Measurements from ENCODE around the gene FARP1. TPM values are rescaled to one million over a fixed set of nuclear protein-coding genes. Genes with fewer than 3 reads are reported as not detected.

The FARP1 gene
- total and polyA plus RNA-seq, 8 donors: 11.6 to 319 (median 70.3) TPM

DNA sequence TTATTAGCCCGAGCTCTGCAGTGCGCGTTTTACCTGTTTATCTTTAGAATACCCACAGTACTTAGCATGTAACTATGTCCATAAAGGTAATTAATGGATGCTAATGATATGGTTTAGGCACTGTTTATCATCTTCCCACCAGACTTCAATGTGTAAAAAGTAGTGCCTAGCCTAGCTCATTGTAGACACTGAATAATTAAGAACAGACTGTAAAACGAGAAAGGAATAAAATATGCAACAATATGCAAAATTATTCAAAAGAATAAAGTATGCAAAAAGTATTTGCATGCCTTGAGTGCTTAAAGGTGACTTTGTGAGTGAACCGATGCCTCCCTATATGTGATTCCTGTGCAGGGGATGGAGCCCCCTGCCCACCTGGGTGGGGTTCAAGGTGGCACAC, 69.9 kb downstream of the FARP1 start:
- H3K4me1 ChIP-seq: peaks cover 31 to 53% (median 38%) of the 10 kb centered on the region in 4 donors
- H3K27ac ChIP-seq: no peak overlapping the region
- no peaks in the 10 kb centered on the region for H3K9me3 ChIP-seq
- H3K27me3 ChIP-seq: no peaks in the 10 kb centered on the region
- TF ChIP-seq POLR2AphosphoS5 (IDR thresholded peaks at IDR 0.05): no peak
- no peak for TF ChIP-seq POLR2A (IDR thresholded peaks at IDR 0.05)
- no peak for TF ChIP-seq EP300 (IDR thresholded peaks at IDR 0.05)
- TF ChIP-seq, protein P1, sequence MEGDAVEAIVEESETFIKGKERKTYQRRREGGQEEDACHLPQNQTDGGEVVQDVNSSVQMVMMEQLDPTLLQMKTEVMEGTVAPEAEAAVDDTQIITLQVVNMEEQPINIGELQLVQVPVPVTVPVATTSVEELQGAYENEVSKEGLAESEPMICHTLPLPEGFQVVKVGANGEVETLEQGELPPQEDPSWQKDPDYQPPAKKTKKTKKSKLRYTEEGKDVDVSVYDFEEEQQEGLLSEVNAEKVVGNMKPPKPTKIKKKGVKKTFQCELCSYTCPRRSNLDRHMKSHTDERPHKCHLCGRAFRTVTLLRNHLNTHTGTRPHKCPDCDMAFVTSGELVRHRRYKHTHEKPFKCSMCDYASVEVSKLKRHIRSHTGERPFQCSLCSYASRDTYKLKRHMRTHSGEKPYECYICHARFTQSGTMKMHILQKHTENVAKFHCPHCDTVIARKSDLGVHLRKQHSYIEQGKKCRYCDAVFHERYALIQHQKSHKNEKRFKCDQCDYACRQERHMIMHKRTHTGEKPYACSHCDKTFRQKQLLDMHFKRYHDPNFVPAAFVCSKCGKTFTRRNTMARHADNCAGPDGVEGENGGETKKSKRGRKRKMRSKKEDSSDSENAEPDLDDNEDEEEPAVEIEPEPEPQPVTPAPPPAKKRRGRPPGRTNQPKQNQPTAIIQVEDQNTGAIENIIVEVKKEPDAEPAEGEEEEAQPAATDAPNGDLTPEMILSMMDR (IDR thresholded peaks at IDR 0.05): no peak
- intact Hi-C loops (cut with DNase I; ENCODE audit: low total_unique reads): no loop called here
- no peak overlapping the region for H3K4me3 ChIP-seq
- no peak for DNase-seq
- peaks cover 0 to 9% (median 4%) of the 10 kb centered on the region in 4 donors for H3K36me3 ChIP-seq
- WGBS, 5 donors: 52 to 72% (median 61%) methylated on average over 5 of the region's 5 CpGs

DNA sequence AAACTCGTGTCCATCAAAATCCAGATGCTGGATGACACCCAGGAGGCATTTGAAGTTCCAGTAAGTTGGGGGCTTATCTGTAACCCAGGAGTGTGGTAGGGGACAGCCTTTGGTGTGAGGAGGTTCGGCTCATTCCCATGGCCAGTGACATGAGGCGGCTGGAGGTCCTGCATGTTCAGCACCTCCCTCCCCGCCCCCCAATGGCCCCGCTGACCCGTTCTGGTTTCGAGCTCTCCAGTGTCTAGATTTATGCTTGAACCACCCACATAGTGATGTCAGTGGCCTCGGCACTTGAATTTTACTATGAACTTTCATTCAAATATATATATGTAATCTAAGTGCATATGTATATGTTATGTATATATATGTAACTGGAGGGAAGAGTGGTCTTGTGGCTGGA, 70.5 kb downstream of the FARP1 start:
- H3K9me3 ChIP-seq: no peaks in the 10 kb centered on the region
- peaks cover 34 to 57% (median 42%) of the 10 kb centered on the region in 4 donors for H3K4me1 ChIP-seq
- no peak overlapping the region for H3K4me3 ChIP-seq
- no peaks in the 10 kb centered on the region for H3K27me3 ChIP-seq
- WGBS, 5 donors: 81 to 92% (median 84%) methylated on average over 7 to 8 of the region's 8 CpGs
- H3K27ac ChIP-seq: peak overlapping the region in 3 of 5 donors; percentile 63 to 70 (median 66)
- peaks cover 0 to 9% (median 4%) of the 10 kb centered on the region in 4 donors for H3K36me3 ChIP-seq
- intact Hi-C loops (cut with DNase I; ENCODE audit: low total_unique reads): no loop called here
- no peak for DNase-seq
- no peak for TF ChIP-seq POLR2A (IDR thresholded peaks at IDR 0.05)
- TF ChIP-seq, protein P1 (IDR thresholded peaks at IDR 0.05): no peak
- TF ChIP-seq EP300 (IDR thresholded peaks at IDR 0.05): no peak
- no peak for TF ChIP-seq POLR2AphosphoS5 (IDR thresholded peaks at IDR 0.05)

- Histone ChIP-seq H3K4me3 (no peak overlapping the region), H3K27ac (peak overlapping the region; percentile 63 to 70 (median 66)), H3K4me1 (peaks cover 34 to 60% (median 42%) of the 10 kb centered on the region in 4 donors), H3K27me3 (no peaks in the 10 kb centered on the region), H3K36me3 (peaks cover 0 to 9% (median 4%) of the 10 kb centered on the region in 4 donors), H3K9me3 (no peaks in the 10 kb centered on the region)
- WGBS, 5 donors: 40 to 51% (median 44%) methylated on average over 11 to 16 of the region's 16 CpGs
- intact Hi-C loops (cut with DNase I; ENCODE audit: low total_unique reads): no loop called here
- peak in 1 of 2 donors; percentile 70 for DNase-seq
- peak in 1 of 3 donors; percentile 5 for TF ChIP-seq POLR2AphosphoS5 (IDR thresholded peaks at IDR 0.05)
- no peak for TF ChIP-seq EP300 (IDR thresholded peaks at IDR 0.05)
- TF ChIP-seq, protein P1 (IDR thresholded peaks at IDR 0.05): no peak
- TF ChIP-seq POLR2A (IDR thresholded peaks at IDR 0.05): no peak
Observed at GRCh38 chr13:98214008-98214643, 71.2 kb downstream of the FARP1 start.

- H3K27me3 ChIP-seq: no peaks in the 10 kb centered on the region
- intact Hi-C loops (cut with DNase I; ENCODE audit: low total_unique reads): no loop called here
- no peak overlapping the region for H3K4me3 ChIP-seq
- peaks cover 0 to 9% (median 4%) of the 10 kb centered on the region in 4 donors for H3K36me3 ChIP-seq
- DNase-seq: peak; percentile 72 to 91
- WGBS, 5 donors: 30 to 68% (median 40%) methylated on average over 6 of the region's 6 CpGs
- no peaks in the 10 kb centered on the region for H3K9me3 ChIP-seq
- peaks cover 35 to 64% (median 44%) of the 10 kb centered on the region in 4 donors for H3K4me1 ChIP-seq
- peak overlapping the region; percentile 63 to 85 (median 66) for H3K27ac ChIP-seq
- TF ChIP-seq POLR2A (IDR thresholded peaks at IDR 0.05): no peak
- TF ChIP-seq, protein P1 (IDR thresholded peaks at IDR 0.05): no peak
- TF ChIP-seq EP300 (IDR thresholded peaks at IDR 0.05): no peak
- TF ChIP-seq POLR2AphosphoS5 (IDR thresholded peaks at IDR 0.05): peak in 2 of 3 donors; percentile 43 to 70
Observed at GRCh38 chr13:98214707-98215106, 71.8 kb downstream of the FARP1 start.
